H9 (cell line): ENCODE measurements around the gene SLC16A4. TPM values are rescaled to one million over a fixed set of nuclear protein-coding genes. Genes with fewer than 3 reads are reported as not detected.

Source experiments
- DNase-seq: peaks from one replicate; pipeline ENCODE4 v3.0.0-alpha.2; 2017
- H2AFZ ChIP-seq: one replicate; pipeline ENCODE4 v1.6.1; 2013; ENCODE audit warnings: mild to moderate bottlenecking, low read length, control low read depth, moderate library complexity
- H2AK5ac ChIP-seq: 2 replicates; pipeline ENCODE4 v1.6.1; 2013; ENCODE audit warnings: low read length, control low read depth, mixed read lengths; ENCODE audit not compliant: insufficient read length
- H2BK120ac ChIP-seq: one replicate; pipeline ENCODE4 v1.6.1; 2013; ENCODE audit warnings: low read depth, mild to moderate bottlenecking, low read length, control low read depth, inconsistent platforms; ENCODE audit not compliant: poor library complexity, severe bottlenecking
- H2BK12ac ChIP-seq: 2 replicates; pipeline ENCODE4 v1.6.1; 2013; ENCODE audit warnings: low read length, control low read depth, mixed read lengths, low read depth; ENCODE audit not compliant: insufficient read length
- H2BK15ac ChIP-seq: 2 replicates; pipeline ENCODE4 v1.6.1; 2013; ENCODE audit warnings: low read depth, low read length, control low read depth
- H2BK20ac ChIP-seq: one replicate; pipeline ENCODE4 v1.6.1; 2013; ENCODE audit warnings: low read depth, mild to moderate bottlenecking, low read length, control low read depth, inconsistent platforms; ENCODE audit not compliant: poor library complexity, severe bottlenecking
- H2BK5ac ChIP-seq: 2 replicates; pipeline ENCODE4 v1.6.1; 2013; ENCODE audit warnings: low read length, control low read depth, mixed read lengths; ENCODE audit not compliant: insufficient read length
- H3K14ac ChIP-seq: 2 replicates; pipeline ENCODE4 v1.6.1; 2013; ENCODE audit warnings: low read length, control low read depth; ENCODE audit not compliant: insufficient read depth
- H3K18ac ChIP-seq: 2 replicates; pipeline ENCODE4 v1.6.1; 2013; ENCODE audit warnings: low read depth, mild to moderate bottlenecking, mixed read lengths, low read length, control low read depth; ENCODE audit not compliant: insufficient read length
- H3K23ac ChIP-seq: 2 replicates; pipeline ENCODE4 v1.6.1; 2013; ENCODE audit warnings: low read length, control low read depth, mixed read lengths, low read depth; ENCODE audit not compliant: insufficient read length
- H3K23me2 ChIP-seq: 2 replicates; pipeline ENCODE4 v1.6.1; 2013; ENCODE audit warnings: low read depth, mild to moderate bottlenecking, mixed read lengths, low read length, control low read depth; ENCODE audit not compliant: insufficient read length, poor library complexity, severe bottlenecking
- H3K27ac ChIP-seq: 2 replicates; pipeline ENCODE4 v1.5.1; 2013; ENCODE audit warnings: low read length, control low read depth, mixed read lengths, low read depth; ENCODE audit not compliant: insufficient read length
- H3K27me3 ChIP-seq: 2 replicates; pipeline ENCODE4 v1.6.1; 2013; ENCODE audit warnings: low read length, control low read depth, inconsistent platforms; ENCODE audit not compliant: insufficient read depth
- H3K4ac ChIP-seq: 2 replicates; pipeline ENCODE4 v1.6.1; 2013; ENCODE audit warnings: low read depth, mild to moderate bottlenecking, control low read depth, inconsistent platforms, low read length, moderate library complexity
- H3K4me1 ChIP-seq: 2 replicates; pipeline ENCODE4 v1.6.1; 2013; ENCODE audit warnings: low read length, control low read depth, inconsistent platforms; ENCODE audit not compliant: insufficient read depth
- H3K4me2 ChIP-seq: 2 replicates; pipeline ENCODE4 v1.6.1; 2013; ENCODE audit warnings: low read length, control low read depth, mixed read lengths; ENCODE audit not compliant: insufficient read length, insufficient read depth
- H3K56ac ChIP-seq: 2 replicates; pipeline ENCODE4 v1.6.1; 2013; ENCODE audit warnings: low read depth, mild to moderate bottlenecking, mixed read lengths, low read length, control low read depth; ENCODE audit not compliant: insufficient read length
- H3K79me1 ChIP-seq: 2 replicates; pipeline ENCODE4 v1.6.1; 2013; ENCODE audit warnings: low read depth, mild to moderate bottlenecking, moderate library complexity, low read length, control low read depth, inconsistent platforms; ENCODE audit not compliant: insufficient read depth, poor library complexity, severe bottlenecking
- H3K79me2 ChIP-seq: 2 replicates; pipeline ENCODE4 v1.6.1; 2013; ENCODE audit warnings: low read length, control low read depth, inconsistent platforms; ENCODE audit not compliant: insufficient read depth
- H3K9ac ChIP-seq: 2 replicates; pipeline ENCODE4 v1.6.1; 2013; ENCODE audit warnings: low read length, control low read depth, mixed read lengths; ENCODE audit not compliant: insufficient read length; ENCODE audit errors: extremely low read depth
- H3K9me3 ChIP-seq: one replicate; pipeline ENCODE4 v1.6.1; 2013; ENCODE audit warnings: low read depth, low read length, inconsistent platforms; ENCODE audit not compliant: control insufficient read depth
- H3T11ph ChIP-seq: one replicate; pipeline ENCODE4 v1.6.1; 2013; ENCODE audit warnings: mild to moderate bottlenecking, low read length, control low read depth, inconsistent platforms
- H4K20me1 ChIP-seq: one replicate; pipeline ENCODE4 v1.6.1; 2013; ENCODE audit not compliant: control insufficient read depth, insufficient read length, insufficient read depth
- H4K5ac ChIP-seq: 2 replicates; pipeline ENCODE4 v1.6.1; 2013; ENCODE audit warnings: low read depth, mild to moderate bottlenecking, mixed read lengths, low read length, control low read depth; ENCODE audit not compliant: insufficient read length
- H4K8ac ChIP-seq: replicated peaks from 2 replicates; pipeline ENCODE4 v1.6.1; 2013; ENCODE audit warnings: low read length, control low read depth, mixed read lengths, low read depth; ENCODE audit not compliant: insufficient read length
- H4K91ac ChIP-seq: 2 replicates; pipeline ENCODE4 v1.6.1; 2013; ENCODE audit warnings: low read depth, mild to moderate bottlenecking, moderate library complexity, mixed read lengths, low read length, control low read depth; ENCODE audit not compliant: insufficient read length
- H3K27ac Mint-ChIP-seq, 3 experiments: 2 replicates in 2 of 3; 3 replicates in 1 of 3; pipeline ENCODE4 v1.8.0; 2020 to 2021; ENCODE audit warnings: mixed read lengths in 3 of 3, mild to moderate bottlenecking in 1 of 3, moderate library complexity in 1 of 3
- H3K27me3 Mint-ChIP-seq: 2 replicates; pipeline ENCODE4 v1.8.0; 2021; ENCODE audit warnings: low read depth, mild to moderate bottlenecking, moderate library complexity, mixed read lengths
- H3K36me3 Mint-ChIP-seq, 3 experiments: 2 replicates in 2 of 3; 3 replicates in 1 of 3; pipeline ENCODE4 v1.8.0; 2020 to 2021; ENCODE audit warnings: low read depth in 3 of 3, mixed read lengths in 3 of 3; ENCODE audit not compliant: insufficient read depth in 1 of 3
- H3K4me1 Mint-ChIP-seq, 2 experiments: 2 replicates each; pipeline ENCODE4 v1.8.0; 2020; ENCODE audit warnings: mixed read lengths in 2 of 2
- H3K4me3 Mint-ChIP-seq, 2 experiments: 2 replicates in 1 of 2; 3 replicates in 1 of 2; pipeline ENCODE4 v1.8.0; 2020 to 2021; ENCODE audit warnings: mild to moderate bottlenecking in 2 of 2, mixed read lengths in 2 of 2, moderate library complexity in 1 of 2
- H3K9me3 Mint-ChIP-seq, 2 experiments: 2 replicates in 1 of 2; 3 replicates in 1 of 2; pipeline ENCODE4 v1.8.0; 2020; ENCODE audit warnings: mild to moderate bottlenecking in 2 of 2, mixed read lengths in 2 of 2, moderate library complexity in 1 of 2
- CTCF ChIP-seq: fragments of 200-600 bp; sonication (generic); conservative IDR thresholded peaks from 3 replicates; pipeline ENCODE4 v1.8.0; 2021; ENCODE audit warnings: antibody characterized with exemption, mild to moderate bottlenecking
- WGBS: extraction: QIAGEN DNeasy Blood & Tissue Kit; methylation state at CpG from one replicate; pipeline ENCODE4 v1.1.7; 2013; ENCODE audit warnings: missing lambda C conversion rate, low lambda C conversion rate, mixed read lengths; ENCODE audit not compliant: insufficient read length; ENCODE audit errors: extremely low coverage; 5-methylcytosine and 5-hydroxymethylcytosine counted together
- total RNA-seq: library from RNA; stranded (reverse); gene quantifications from 2 replicates; pipeline ENCODE4 v1.2.1, GENCODE V29; 2021

Gene SLC16A4
- total RNA-seq, 1 experiment from 2014 or later, result 0.17 TPM

DNA sequence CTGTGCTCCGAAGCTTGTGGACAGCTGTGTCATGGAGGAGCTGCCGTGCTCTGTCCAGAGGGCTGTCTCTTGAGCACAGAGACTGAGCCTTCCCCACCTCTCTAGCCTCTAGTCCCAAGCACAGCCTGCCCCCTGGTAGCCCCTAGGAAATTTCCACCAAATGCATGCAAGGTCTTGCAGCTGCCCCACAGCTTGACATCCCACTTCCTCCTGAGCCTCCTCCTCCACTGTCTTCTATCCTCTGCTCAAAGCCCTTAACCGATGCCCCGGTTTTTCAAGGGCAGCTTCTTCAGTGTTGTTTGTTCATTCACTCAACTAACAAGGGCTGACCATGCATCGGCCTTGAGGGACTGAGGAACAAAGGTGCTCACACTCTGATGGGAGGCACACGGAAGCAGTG is 39.5 kb upstream of the SLC16A4 start:
- Histone ChIP-seq H3K14ac (no peak overlapping the region), H3K27me3 (no peaks in the 10 kb centered on the region; the same call in 1 of the 2 replicates), H4K5ac (no peak overlapping the region), H2BK20ac (no peak overlapping the region), H4K20me1 (no peaks in the 10 kb centered on the region), H3K23ac (no peak overlapping the region), H4K8ac (no peak overlapping the region), H3K4me2 (no peak overlapping the region), H2AFZ (no peak overlapping the region), H3K56ac (no peak overlapping the region), H3K27ac (no peak overlapping the region), H3T11ph (no peak overlapping the region), H3K79me2 (no peaks in the 10 kb centered on the region), H2BK15ac (no peak overlapping the region), H3K9ac (no peak overlapping the region), H2BK5ac (no peak overlapping the region), H3K4me1 (no peaks in the 10 kb centered on the region; the same call in 1 of the 2 replicates), H4K91ac (no peak overlapping the region), H2BK12ac (no peak overlapping the region), H3K4ac (no peak overlapping the region), H3K9me3 (no peaks in the 10 kb centered on the region), H2BK120ac (no peak overlapping the region), H2AK5ac (no peak overlapping the region), H3K23me2 (no peaks in the 10 kb centered on the region), H3K18ac (no peak overlapping the region), H3K79me1 (no peaks in the 10 kb centered on the region)
- H3K4me3 Mint-ChIP-seq, result peak overlapping the region in 1 of 2 experiments; percentile 13; a peak in 1 of 5 replicates
- no peaks in the 10 kb centered on the region for H3K9me3 Mint-ChIP-seq
- peak overlapping the region in 1 of 3 experiments; percentile 56; a peak in 3 of 7 replicates for H3K27ac Mint-ChIP-seq
- no peak for TF ChIP-seq CTCF
- no peaks in the 10 kb centered on the region for H3K36me3 Mint-ChIP-seq
- WGBS, result no CpG with 5 or more reads among the region's 6 CpGs
- H3K4me1 Mint-ChIP-seq, result peaks cover 25 to 28% of the 10 kb centered on the region in 2 experiments
- peaks cover 22% of the 10 kb centered on the region for H3K27me3 Mint-ChIP-seq
- no peak for DNase-seq
